Activated naive CD4-positive, alpha-beta T cell treated with anti-CD3 and anti-CD28 coated beads, Interleukin-2, amount 50 U/mL, for 72 hours (primary cell): Measurements from ENCODE around the gene DNLZ. TPM values are rescaled to one million over a fixed set of nuclear protein-coding genes. Genes with fewer than 3 reads are reported as not detected.
A peak's percentile ranks its signal among the peaks of the same experiment; 100 is the strongest.
"Not testable (repeated sequence)": the region's sequence is repeated elsewhere in the genome, so short reads cannot be mapped to it uniquely, and the experiment has no call there.

Source experiments
- ATAC-seq, 2 donors: fragments of 150-1000 bp; cut with Tn5 transposase; 2 replicates each; pipeline ENCODE4 v1.10.0; 2021; ENCODE audit warnings: mild to moderate bottlenecking in 2 of 2, moderate library complexity in 2 of 2
- DNase-seq, 2 donors: peaks; one replicate each; pipeline ENCODE4 v3.0.0; 2021 to 2022; ENCODE audit warnings: low spot score in 2 of 2
- H3K27ac Mint-ChIP-seq, 2 donors: one replicate each; pipeline ENCODE4 v1.8.0; 2022; ENCODE audit warnings: mild to moderate bottlenecking in 2 of 2, mixed read lengths in 2 of 2
- H3K36me3 Mint-ChIP-seq, 2 donors: one replicate each; pipeline ENCODE4 v1.8.0; 2022; ENCODE audit warnings: mixed read lengths in 2 of 2
- H3K9me3 Mint-ChIP-seq, 2 donors: one replicate each; pipeline ENCODE4 v1.8.0; 2022; ENCODE audit warnings: mixed read lengths in 2 of 2
- total RNA-seq, 2 donors: library from RNA; stranded (reverse); gene quantifications; one replicate each; pipeline ENCODE4 v1.2.3, GENCODE V29; 2022

Gene DNLZ
- total RNA-seq, 2 donors from 2014 or later, result 10.6 to 15.6 TPM

DNA sequence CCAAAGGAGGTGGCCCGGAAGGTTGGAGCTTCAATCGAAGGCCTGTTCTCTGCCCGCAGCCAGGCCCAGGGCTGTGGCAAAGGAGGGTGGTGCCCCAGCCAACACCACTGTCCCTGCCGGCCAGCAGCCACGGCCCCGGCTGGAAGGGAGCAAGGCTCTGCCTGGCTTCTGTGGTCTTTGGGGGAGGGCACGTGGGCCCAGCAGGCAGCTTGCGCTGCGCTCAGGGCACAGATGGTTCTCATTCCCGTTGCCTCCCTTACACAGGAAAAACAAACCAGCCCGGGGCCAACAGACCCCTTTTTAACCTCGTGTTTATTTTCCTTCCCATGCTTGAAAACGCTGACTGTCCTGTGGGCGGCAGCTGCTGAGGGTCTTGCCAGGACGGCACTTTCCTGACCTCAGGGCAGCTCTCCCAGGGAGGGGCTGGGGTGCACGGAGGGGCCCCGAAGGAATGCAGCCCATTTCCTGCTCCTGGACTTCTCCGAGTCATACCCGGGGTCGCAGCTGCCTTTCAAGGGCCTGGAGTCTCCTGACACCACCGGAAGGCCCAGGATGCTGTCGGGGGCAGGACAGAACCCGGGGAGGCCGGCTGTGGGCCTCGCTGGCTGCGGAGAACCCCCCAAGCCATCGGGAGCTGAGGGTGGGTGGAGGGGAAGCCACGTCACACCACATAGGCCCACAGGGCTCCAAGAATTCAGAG lies 37.3 kb downstream of the DNLZ start:
- no peaks in the 10 kb centered on the region for H3K36me3 Mint-ChIP-seq
- H3K9me3 Mint-ChIP-seq, result no peaks in the 10 kb centered on the region
- H3K27ac Mint-ChIP-seq, result no peak overlapping the region
- ATAC-seq (no peak), DNase-seq (no peak)

DNA sequence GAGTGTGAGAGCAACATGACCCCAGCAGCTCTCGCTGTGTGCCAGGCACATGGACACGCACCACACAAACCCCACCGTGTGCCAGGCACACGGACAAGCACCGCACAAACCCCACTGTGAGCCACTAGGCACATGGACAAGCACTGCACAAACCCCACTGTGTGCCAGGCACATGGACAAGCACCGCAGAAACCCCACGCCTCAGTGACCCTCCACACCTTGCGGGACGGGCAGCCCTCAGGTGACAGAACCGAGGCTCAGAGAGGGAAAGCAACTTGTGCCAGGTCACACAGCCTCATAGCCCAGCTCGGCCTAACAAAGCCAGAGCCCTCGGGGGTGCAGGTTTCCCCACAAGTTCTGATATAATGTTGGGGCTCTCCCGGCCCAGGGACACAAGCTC lies 38.2 kb downstream of the DNLZ start:
- Mint-ChIP-seq H3K9me3 (no peaks in the 10 kb centered on the region), H3K36me3 (no peaks in the 10 kb centered on the region), H3K27ac (no peak overlapping the region)
- DNase-seq (no peak), ATAC-seq (no peak)

DNA sequence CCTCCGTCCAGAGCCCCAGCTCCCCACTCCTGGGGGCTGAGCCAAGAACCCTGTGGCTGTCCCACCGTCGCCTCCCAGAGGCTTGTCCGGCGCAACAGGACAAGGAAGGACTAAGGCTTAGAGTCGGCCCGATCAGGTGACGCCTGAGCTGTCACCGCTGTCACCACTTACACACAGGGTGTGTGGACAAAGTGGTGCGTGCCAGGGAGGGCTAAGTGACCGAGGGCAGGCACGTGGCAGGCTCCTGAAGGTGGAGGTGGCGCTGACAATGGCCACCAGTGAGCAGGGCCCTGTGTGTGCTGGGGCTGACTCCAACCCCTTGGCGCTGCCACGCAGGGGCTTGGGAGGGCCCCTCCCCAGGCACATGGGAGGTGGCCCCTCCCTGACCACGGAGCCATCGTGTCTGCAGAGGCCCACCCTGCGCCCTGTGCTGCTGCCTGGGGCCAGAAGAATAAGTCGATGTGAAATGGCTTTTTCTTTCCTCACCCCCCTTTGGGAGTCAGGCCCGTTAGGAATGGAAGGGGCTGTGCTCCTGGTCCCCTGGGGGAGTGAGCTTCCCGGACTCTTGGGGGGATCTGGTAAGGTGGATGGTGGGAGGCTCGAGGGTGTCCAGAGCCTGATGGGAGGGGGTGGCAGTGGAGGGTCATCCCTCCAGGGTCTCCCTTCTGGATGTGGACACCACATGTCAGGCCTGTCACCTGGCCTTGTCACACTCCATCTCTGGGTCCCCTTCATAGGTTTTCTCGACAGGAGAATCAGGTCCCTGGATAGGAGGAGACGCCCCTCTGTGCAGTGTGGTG lies 38.8 kb downstream of the DNLZ start:
- Mint-ChIP-seq H3K9me3 (no peaks in the 10 kb centered on the region), H3K36me3 (no peaks in the 10 kb centered on the region), H3K27ac (no peak overlapping the region)
- DNase-seq (no peak), ATAC-seq (no peak)

DNA sequence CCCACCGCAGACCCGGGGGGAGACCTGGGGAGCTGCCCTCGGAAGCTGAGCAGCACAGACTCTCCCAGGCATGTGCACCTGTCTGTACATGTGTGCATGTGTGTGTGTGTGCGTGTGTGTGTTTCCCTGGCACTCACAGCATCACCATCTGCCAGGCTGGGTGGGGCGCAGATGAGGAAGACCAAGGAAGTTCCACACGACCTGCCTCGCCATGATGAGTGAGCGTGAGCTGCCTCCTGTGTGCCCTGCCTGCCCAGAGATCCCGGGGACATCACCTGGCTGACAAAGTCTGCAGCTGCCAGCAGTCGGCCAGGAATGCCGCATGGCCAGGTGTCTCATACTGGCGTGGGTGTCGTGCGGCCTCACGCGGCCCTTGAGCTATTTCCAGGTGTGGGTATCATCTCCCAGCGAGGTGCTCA lies 40.2 kb downstream of the DNLZ start:
- H3K27ac Mint-ChIP-seq, result no peak overlapping the region
- H3K36me3 Mint-ChIP-seq, result no peaks in the 10 kb centered on the region
- no peaks in the 10 kb centered on the region for H3K9me3 Mint-ChIP-seq
- DNase-seq, result no peak
- ATAC-seq, result no peak

DNA sequence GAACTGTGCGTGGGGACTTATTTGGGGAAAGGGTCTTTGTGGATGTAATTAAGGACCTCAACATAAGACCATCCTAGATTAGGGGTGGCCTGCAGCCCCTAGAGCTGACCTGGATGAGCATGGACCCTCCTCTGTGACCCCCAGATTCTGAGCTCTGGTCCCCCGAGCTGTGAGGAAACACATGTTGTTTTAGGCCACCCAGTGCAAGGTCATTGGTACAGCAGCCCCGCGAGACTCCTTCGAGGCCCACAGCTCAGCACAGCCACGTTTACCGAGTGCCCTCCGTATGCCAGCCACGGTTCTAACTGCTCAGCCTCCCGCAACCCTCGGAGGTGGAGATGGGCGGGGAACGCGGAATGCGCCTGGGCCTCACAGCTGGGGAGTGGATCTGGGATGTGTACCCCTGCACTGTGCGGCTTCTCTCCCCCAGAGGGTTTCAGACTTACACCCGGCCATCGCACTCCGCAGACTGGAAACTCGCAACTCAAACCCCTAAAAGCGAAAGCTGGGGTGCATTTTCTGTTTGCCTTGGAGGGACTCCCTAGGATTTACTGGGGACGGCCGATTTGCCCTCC lies 40.7 kb downstream of the DNLZ start:
- H3K27ac Mint-ChIP-seq, result no peak overlapping the region
- H3K9me3 Mint-ChIP-seq, result no peaks in the 10 kb centered on the region
- H3K36me3 Mint-ChIP-seq, result no peaks in the 10 kb centered on the region
- DNase-seq (no peak), ATAC-seq (no peak)

DNA sequence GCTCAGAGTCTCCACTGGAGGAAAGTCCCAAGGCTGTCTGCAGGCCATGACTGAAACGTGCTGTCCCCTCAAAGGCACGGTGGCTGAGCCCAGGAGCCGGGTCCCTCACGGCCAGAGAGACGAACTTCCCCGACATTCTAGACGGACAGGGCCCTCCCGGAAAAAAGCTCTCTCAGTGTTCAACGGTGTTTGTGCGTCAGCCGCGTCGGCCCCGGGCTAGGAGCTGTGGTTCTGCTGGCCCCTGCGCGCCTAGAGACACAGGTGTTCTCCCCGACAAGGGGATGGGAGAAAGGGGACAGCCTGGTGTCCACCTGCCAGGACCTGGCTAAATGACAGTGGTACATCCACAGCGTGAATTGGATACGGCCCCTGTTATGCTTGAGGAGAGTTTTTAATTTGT lies 42.0 kb downstream of the DNLZ start:
- ATAC-seq (no peak), DNase-seq (no peak)
- Mint-ChIP-seq H3K27ac (no peak overlapping the region), H3K36me3 (no peaks in the 10 kb centered on the region), H3K9me3 (peaks cover 0 to under 1% of the 10 kb centered on the region in 2 donors)

DNA sequence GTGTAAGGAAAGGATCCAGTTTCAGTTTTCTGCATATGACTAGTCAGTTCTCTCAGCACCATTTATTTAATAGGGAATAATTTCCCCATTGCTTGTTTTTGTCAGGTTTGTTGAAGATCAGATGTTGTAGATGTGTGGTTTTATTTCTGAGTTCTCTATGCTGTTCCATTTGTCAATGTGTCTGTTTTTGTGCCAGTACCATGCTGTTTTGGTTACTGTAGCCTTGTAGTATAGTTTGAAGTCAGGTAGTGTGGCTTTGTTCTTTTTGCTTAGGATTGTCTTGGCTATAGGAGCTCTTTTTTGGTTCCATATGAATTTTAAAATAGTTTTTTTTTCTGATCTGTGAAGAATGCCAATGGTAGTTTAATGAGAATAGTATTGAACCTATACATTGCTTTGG lies 42.6 kb downstream of the DNLZ start:
- not testable (repeated sequence) for ATAC-seq, H3K27ac Mint-ChIP-seq

DNA sequence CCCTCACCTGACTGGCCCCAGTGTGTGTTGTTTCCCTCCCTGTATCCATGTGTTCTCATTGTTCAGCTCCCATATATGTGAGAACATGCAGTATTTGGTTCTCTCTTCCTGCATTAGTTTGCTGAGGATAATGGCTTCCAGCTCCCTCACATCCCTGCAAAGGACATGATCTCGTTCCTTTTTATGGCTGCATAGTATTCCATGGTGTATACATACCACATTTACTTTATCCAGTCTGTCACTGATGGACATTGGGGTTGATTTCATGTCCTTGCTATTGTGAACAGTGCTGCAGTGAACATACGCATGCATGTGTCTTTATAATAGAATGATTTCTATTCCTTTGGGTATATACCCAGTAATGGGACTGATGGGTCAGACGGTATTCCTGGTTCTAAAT lies 43.6 kb downstream of the DNLZ start:
- not testable (repeated sequence) for H3K27ac Mint-ChIP-seq, DNase-seq, ATAC-seq
- peaks cover 10 to 15% of the 10 kb centered on the region in 2 donors for H3K9me3 Mint-ChIP-seq
- peaks cover 6 to 15% of the 10 kb centered on the region in 2 donors for H3K36me3 Mint-ChIP-seq

More for the DNA sequence above, 42.6 kb downstream of the DNLZ start:
- H3K9me3 Mint-ChIP-seq, DNase-seq, H3K36me3 Mint-ChIP-seq: not testable (repeated sequence)

DNA sequence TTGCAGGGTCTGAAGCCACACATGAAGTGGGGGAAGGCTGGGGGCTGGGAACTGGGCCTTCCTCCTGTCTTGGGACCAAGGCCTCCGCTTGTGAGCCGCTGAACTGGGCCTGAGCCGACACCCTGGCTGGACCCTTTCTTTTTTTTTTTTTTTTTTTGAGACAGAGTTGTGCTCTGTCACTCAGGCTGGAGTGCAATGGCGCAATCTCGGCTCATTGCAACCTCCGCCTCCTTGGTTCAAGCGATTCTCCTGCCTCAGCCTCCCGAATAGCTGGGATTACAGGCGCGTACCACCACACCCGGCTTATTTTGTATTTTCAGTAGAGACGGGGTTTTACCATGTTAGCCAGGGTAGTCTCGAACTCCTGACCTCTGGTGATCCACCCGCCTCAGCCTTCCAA lies 44.3 kb downstream of the DNLZ start:
- H3K9me3 Mint-ChIP-seq, result peaks cover 14 to 15% of the 10 kb centered on the region in 2 donors
- not testable (repeated sequence) for H3K27ac Mint-ChIP-seq, ATAC-seq, DNase-seq
- peaks cover 10 to 22% of the 10 kb centered on the region in 2 donors for H3K36me3 Mint-ChIP-seq

DNA sequence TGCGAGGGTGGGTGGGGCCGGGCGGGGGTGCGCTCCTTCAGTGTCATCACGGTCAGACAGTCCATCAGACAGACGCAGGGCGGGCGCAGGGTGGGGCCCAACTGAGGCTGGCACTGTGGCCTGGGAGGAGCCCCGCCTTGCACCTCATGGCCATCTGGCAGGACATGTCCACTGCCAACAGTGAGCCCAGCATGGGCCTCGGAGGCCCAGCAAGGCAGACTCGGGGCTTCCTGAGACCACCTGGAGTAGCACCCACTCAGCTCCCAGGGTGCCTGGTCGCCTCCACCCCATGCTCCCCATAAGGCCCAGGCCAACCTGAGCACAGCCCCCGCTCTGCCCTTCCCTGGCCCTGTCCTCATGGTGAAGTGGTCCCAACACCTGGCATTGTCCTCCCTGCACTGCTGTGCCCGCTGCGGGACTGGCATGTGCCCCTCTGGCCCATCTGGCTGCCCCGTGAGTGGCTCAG lies 44.7 kb downstream of the DNLZ start:
- peaks cover 14 to 15% of the 10 kb centered on the region in 2 donors for H3K9me3 Mint-ChIP-seq
- peaks cover 10 to 22% of the 10 kb centered on the region in 2 donors for H3K36me3 Mint-ChIP-seq
- H3K27ac Mint-ChIP-seq, result no peak overlapping the region
- ATAC-seq, result no peak
- DNase-seq, result no peak

DNA sequence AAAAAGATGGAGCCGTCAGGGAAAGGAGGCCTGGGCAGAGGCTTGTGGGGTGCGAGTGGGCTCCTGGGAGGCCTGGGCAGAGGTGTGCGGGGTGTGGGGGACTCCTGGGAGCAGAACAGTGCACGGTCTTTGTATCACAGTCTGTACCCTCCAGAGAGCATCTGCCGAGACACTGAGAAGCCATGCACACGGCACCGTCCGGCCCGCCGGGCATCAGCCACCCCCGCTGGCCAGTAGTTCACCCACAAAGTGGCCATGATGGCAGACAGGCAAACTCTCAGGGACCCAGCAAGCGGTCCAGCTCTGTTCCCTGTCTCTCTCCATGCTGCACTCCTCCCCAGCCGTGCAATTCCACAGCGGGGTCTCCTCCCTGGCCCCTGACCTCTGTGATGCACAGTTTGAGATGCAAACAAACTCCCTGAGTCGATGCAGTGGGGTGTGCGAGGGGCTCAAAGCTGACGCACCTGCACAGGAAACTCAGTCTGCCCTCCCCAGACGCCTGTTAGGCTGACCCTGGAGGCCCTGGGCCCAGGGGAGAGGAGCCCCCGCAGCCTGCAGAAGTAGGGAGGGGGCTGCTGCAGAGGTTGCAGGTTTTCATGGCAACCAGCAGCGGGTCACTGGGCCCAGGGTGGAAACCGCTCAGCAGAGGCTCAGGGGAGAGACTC lies 45.3 kb downstream of the DNLZ start:
- DNase-seq (no peak), ATAC-seq (no peak)
- H3K36me3 Mint-ChIP-seq, result peaks cover 10 to 22% of the 10 kb centered on the region in 2 donors
- H3K27ac Mint-ChIP-seq, result no peak overlapping the region
- peaks cover 14 to 15% of the 10 kb centered on the region in 2 donors for H3K9me3 Mint-ChIP-seq

DNA sequence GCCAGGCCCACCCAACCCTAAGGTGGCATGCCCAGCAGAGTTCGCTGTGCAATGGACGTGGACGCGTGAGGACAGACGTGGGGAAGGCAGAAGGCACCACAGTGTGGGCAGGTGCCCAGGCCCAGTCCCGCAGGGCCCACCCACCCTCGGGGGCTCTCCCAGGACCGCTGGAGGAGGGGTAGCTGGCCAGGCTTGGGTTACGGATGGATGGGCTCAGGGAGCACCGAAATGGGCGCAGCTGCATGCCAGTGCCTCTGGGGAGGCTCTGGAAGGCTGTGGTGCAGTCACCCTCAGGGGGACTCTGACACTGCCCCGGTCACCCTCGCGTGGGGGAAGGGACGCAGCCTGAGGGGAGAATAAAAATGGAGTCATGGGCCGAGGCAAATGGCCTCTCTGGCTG lies 45.8 kb downstream of the DNLZ start:
- H3K9me3 Mint-ChIP-seq, result peaks cover 14 to 15% of the 10 kb centered on the region in 2 donors
- no peak for ATAC-seq
- H3K27ac Mint-ChIP-seq, result no peak overlapping the region
- H3K36me3 Mint-ChIP-seq, result peaks cover 10 to 22% of the 10 kb centered on the region in 2 donors
- no peak for DNase-seq

DNA sequence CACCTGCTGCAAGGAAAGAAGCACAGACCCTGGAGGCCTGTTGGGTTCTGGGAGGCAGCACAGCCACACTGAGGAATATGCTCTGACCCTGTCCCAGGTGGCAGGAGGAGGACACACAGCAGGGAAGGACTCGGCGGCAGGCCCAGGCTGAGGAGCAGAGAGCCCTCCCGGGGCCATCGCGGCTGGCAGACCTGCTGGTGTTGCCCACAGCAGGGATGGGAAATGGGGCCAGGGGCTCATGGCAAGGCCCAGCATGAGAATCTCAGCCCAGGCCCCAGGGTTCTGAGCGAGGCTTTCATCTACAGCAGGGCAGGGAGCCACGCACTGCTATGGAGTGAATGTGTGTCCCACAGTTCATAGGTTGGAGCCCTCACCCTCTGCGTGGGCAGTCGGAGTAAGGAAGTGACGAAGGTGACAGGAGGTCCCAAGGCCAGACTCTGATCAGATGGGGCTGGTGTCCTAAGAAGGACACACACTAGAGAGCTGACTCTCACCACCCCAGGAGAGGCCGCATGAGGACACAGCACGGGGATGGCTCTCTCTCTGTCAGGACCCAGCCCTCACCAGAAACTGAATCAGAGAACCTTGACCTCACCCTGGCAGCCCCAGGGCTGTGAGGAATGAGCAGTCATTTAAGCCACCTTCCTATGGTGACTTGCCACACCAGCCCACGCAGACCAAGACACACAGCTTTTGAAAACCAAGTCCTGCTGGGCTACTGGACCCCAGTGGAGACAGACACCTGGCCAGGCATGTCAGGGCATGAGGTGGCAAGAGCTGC lies 46.5 kb downstream of the DNLZ start:
- ATAC-seq (peak in 1 of 2 donors; percentile 28), DNase-seq (no peak)
- Mint-ChIP-seq H3K9me3 (peaks cover 14 to 15% of the 10 kb centered on the region in 2 donors), H3K36me3 (peaks cover 10 to 22% of the 10 kb centered on the region in 2 donors), H3K27ac (peak overlapping the region in 1 of 2 donors; percentile 50)

DNA sequence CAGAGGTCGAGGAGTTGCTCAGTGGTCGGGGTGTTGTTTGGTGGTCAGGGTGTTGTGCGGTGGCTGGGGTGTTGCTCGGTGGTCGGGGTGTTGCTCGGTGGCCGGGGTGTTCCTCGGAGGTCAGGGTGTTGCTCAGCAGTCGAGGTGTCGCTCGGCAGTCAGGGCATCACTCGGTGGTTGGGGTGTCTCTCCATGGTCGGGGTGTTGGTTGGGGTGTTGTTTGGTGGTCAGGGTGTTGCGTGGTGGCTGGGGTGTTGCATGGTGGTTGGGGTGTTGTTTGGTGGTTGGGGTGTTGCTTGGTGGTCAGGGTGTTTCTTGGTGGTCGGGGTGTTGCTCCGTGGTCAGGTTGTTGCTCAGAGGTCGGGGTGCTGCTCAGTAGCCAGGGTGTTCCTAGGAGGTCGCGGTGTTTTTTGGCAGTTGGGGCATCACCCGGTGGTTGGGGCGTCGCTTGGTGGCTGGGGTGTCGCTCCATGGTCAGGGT lies 47.2 kb downstream of the DNLZ start:
- DNase-seq (no peak), ATAC-seq (peak in 1 of 2 donors; percentile 38)
- H3K36me3 Mint-ChIP-seq, result peaks cover 10 to 22% of the 10 kb centered on the region in 2 donors
- H3K9me3 Mint-ChIP-seq, result peaks cover 14 to 15% of the 10 kb centered on the region in 2 donors
- H3K27ac Mint-ChIP-seq, result peak overlapping the region; percentile 9 to 60

DNA sequence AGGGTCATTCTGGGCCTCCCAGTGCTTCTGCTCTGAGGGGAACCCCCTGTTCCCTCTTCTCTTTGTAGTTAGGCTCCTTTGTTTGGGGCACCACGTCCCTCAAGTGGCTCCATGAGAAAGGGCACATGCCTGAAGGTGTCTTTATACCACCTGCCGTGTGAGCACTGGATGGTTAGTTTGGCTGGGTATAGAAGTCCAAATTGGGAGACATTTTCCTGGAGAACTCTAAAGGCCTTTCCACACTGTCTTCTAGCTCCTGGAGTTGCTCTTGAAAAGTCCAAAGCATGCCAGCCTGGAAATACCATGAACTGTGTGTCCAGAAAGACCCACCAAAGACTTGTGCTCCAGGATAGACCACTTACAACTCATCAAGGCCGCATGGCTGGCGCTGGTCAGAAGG lies 48.6 kb downstream of the DNLZ start:
- no peak for DNase-seq
- Mint-ChIP-seq H3K27ac (peak overlapping the region in 1 of 2 donors; percentile 5), H3K9me3 (peaks cover 14 to 15% of the 10 kb centered on the region in 2 donors)

DNA sequence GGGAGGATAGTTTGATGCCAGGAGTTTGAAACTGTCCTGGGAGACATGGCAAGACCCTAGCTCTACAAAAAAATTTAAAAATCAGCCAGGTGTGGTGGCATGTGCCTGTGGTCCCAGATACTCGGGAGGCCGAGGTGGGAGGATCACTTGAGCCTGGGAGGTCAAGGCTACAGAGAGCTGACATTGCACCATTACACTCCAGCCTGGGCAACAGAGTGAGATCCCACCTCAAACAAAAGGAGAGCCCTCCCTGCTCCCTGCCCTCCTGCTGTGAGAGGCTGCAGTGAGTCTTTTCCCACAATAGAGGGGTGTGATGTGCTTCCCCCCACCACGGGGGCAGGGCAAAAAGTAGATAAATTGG lies 49.5 kb downstream of the DNLZ start:
- peaks cover 10 to 22% of the 10 kb centered on the region in 2 donors for H3K36me3 Mint-ChIP-seq
- DNase-seq (no peak), ATAC-seq (no peak)
- H3K27ac Mint-ChIP-seq, result no peak overlapping the region
- peaks cover 14 to 15% of the 10 kb centered on the region in 2 donors for H3K9me3 Mint-ChIP-seq

More for the DNA sequence above, 48.6 kb downstream of the DNLZ start:
- peaks cover 10 to 22% of the 10 kb centered on the region in 2 donors for H3K36me3 Mint-ChIP-seq
- no peak for ATAC-seq
